ENCODE data around the gene MFSD8.
"Not testable (repeated sequence)": the region's sequence is repeated elsewhere in the genome, so short reads cannot be mapped to it uniquely, and the experiment has no call there.

MFSD8 gene, protein sequence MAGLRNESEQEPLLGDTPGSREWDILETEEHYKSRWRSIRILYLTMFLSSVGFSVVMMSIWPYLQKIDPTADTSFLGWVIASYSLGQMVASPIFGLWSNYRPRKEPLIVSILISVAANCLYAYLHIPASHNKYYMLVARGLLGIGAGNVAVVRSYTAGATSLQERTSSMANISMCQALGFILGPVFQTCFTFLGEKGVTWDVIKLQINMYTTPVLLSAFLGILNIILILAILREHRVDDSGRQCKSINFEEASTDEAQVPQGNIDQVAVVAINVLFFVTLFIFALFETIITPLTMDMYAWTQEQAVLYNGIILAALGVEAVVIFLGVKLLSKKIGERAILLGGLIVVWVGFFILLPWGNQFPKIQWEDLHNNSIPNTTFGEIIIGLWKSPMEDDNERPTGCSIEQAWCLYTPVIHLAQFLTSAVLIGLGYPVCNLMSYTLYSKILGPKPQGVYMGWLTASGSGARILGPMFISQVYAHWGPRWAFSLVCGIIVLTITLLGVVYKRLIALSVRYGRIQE

DNA sequence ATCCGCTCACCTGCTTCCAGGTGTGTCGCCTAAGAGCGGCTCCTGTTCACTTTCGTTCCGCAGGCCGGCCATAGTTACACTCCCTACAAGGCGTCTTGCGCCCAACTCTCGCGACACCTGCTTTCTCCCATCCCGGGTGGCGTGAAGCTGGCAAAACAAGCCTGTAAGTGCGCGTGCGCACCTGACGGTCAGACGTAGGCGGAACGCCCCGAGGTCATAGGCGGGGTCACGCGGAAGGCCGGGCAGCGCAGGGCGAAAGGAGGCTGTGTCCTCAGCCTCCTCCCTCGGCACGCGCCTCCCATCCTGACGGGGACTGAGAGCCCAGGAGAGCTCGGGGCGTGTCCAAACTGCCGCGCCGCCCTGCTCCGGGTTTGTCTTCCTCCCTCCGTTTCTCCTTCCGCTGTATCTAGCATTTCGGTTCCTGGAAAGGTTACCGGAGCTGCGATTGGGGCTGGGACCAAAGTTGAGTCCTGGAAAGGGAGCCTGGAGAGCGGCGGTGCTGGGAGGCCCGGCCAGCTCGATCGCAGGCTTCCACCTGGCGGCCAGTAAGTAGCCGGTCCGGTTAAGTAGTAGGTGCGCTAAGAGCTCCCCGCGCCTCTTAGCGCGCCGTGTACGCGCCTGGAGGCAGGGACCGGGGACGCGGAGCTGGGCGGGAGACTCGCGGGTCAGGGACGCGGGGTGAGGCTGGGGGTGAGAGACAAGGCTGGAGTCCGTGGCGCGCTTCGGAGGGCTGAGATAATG lies at the start of gene MFSD8, which contains the start of gene ABHD18:
Gene MFSD8, minus strand, starts transcription at position 112 of the 741 bp plus-strand sequence. Its CDS starts 40 bp downstream, at position 72.
Gene ABHD18, plus strand, starts transcription at position 345 of the 741 bp plus-strand sequence. CDS start 17,550 bp downstream, outside the sequence.
- DNase-seq, result peak; percentile 92

DNA sequence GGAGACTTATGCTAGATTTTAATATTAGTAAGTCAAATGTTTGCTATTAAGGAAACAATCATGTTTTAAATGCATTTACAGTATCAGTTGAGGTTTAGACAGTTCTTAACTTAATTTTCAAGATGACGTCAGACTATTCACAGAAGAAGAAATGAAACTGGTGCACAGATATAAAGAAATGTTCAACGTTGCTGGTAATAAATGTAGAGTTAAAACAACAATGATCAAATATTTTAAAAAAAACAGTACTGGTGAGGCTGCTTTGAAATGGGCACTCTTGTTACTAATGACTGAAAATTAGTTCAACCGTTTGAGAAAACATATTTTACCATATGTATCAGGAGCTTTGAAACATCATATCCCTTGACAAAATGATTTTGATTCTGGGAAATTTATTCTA lies 44.5 kb upstream of the MFSD8 start:
- DNase-seq, result no peak

DNA sequence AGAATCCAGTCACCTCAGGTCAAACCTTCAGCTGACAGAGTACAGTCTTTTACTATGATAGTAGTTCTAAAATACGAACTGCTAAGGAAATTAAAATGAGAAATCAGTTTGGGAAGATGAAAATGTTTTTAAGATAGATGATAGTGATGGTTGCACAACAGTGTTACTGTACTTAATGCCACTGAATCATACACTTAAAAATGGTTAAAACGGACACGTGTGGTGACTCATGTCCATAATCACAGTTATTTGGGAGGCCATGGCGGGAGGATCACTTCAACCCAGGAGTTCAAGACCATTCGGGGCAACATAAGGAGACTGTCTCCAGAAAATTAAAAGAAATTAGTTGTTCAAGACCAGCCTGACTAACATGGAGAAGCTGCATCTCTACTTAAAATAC lies 41.6 kb upstream of the MFSD8 start:
- no peak for DNase-seq

DNA sequence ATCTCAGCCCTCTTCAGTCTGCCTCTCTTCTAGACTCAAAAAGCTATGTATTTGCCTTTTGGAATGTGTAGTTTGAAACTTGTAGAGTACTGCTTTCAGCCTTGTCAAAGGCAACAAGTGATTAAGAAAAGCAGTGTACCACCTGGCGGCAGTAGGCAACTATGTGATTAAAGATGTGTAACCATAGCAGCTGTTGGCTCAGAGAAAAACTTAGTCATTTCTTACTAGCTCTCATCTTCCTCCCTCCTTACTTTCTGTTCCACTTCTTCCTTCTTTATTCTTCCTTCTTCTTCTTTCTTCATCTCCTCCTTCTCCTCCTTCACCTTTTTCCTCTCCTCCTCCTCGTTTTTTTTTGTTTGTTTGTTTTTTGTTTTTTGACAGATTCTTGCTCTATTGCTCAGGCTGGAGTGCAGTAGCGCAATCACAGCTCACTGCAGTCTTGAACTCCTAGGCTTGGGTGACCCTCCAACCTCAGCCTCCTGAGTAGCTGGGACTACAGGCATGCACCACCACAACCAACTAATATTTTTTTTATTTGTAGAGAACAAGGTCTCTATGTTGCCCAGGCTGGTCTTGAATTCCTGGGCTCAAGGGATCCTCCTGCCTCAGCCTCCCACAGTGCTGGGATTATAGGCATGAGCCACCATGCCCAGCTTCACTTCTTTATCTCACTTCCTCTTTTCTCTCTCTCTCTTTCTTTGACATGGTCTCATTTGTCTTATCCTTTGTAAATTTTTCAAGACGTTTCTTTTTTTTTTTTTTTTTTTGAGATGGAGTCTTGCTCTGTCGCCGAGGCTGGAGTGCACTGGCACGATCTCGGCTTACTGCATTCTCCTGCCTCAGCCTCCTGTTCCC lies 32.8 kb upstream of the MFSD8 start:
- DNase-seq, result no peak

DNA sequence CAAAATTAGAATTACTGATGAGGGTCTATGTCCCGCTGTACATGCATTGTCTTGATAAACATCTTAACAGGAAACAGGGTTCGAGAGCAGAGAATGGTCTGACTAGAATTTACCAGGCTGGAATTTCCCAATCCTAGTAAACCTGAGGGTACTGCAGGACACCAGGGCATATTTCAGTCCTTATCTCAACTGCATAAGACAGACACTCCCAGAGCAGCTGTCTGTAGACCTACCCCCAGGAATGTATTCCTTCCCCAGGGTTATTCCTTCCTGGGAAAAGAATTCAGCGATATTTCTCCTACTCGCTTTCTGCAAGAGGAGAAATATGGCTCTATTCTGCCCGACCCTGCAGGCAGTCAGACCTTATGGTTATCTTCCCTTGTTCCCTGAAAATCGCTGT lies 31.5 kb upstream of the MFSD8 start:
- not testable (repeated sequence) for DNase-seq

DNA sequence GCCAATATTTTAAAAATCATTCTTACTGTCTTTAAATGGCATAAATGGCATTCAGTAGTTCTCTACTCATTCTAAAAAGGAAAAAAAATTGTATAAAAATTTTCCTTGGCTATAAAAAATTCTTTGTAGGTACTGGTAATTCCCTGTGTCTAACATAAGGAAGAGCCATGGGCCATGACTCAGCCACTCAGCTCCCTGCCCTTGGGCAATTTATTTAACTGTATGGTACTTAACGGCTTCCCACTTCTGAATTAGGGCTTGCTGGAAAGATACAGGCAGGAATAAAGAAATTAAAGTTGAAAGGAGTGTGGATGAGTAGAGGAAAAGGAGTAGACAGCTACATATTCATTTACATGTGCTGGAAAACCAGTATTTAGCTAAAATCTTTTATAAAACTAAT lies 30.8 kb upstream of the MFSD8 start:
- no peak for DNase-seq

DNA sequence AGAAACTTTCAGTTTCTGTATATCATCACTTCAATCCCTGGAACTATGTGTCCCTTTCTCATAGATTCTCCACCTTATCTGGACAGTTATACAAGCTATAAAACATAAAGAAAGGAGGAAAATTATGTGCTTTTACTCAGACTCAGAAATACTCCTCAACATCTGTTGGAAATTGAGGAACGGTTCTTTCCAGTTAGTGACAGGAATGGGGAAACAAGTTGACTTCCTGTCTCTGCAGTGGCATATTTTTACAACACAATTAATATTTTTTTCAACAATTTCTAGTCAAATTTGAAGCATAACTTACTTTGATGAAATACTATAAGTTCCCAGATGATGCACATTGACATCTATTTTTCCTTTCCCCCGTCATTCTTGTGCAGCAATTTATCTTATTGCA lies 28.2 kb upstream of the MFSD8 start:
- DNase-seq, result no peak

DNA sequence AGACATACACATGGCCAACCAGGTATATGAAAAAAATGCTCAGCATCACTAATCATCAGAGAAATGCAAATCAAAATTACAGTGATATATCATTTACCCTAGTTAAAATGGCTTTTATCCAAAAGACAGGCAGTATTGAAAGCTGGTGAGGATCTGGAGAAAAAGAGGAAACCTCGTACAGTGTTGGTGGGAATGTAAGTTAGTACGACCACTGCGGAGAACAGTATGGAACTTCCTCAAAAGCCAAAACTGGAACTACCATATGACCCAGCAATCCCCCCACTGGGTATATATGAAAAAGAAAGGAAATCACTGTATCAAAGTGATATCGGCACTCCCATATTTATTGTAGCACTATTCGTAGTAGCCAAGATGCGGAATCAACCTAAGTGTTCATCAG lies 23.7 kb upstream of the MFSD8 start:
- DNase-seq, result no peak

DNA sequence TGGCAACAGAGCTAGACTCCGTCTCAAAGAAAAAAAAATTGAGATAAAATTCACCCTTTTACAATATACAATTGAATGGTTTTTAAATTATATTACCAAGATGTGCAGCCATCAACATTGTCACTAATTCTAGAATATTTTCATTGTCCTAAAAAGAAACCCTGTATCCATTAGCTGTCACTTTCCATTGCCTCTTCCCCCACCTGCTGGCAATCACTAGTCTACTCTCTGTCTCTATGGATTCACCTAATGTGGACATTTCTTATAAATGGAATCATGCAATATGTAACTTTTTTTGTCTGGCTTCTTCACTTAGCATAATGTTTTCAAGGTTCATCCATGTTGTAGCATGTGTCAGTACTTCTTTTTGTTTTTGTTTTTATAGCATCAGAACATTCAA lies 21.0 kb upstream of the MFSD8 start:
- DNase-seq, result no peak

DNA sequence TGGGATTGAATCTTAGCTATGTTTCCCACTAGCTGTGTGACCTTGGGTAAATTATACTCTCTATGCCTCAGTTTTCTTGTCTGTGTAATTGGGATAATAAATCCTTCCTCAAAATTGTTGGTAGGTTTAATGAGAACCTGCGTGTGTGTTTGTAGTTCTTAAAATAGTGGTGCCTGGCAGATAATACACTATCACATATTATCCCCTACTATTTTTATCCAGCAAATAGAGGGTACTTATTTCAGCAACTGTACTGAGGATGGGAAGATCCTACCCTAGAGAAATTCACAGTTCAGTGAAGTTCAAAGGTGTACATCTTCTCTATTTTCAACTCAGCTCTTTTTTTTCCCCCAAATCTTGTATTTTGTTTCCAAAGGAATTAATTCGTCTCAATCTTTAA lies 17.5 kb upstream of the MFSD8 start:
- no peak for DNase-seq

DNA sequence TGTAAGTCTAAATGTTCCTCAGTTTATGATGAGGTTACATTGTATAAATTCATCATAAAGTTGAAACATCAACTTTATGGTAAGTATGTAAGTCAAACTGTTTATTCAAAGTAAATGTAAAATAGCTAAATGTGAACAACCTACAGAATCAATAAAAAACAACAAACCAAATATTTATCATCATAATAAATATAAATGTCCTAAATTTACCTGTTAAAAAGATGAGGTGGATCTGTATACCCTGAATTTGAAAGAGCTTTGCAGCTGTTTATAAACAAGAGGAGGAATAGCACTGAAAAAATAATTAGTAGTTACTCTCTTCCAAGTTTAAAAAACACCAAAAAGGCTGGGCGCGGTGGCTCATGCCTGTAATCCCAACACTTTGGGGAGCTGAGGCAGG lies 14.0 kb upstream of the MFSD8 start:
- no peak for DNase-seq

DNA sequence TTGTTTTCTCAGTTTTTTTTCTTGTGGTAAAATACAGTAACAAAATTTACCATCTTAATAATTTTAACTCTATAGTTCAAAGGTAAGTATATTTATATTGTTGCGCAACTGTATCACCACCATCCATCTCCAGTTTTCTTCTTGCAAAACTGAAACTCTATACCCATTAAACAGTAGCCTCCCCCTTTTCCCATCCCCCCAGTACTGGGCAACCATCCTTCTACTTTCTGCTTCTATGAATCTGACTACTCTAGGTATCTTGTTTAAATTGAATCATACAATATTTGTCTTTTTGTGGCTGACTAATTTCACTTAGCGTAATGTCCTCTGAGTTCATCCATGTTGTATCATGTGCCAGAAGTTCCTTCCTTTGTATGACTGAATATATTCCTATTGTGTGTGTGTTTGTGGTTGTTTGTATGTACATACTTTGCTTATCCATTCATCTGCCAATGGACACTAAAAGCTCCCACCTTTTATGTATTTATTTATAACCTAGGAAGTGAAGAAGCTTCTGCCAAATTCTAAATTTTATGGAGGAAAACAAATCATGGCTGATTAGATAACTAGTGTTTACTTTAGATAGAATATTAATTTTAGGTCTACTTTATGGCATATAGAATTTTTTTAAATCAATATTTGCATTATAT lies 10.3 kb upstream of the MFSD8 start:
- DNase-seq, result no peak

DNA sequence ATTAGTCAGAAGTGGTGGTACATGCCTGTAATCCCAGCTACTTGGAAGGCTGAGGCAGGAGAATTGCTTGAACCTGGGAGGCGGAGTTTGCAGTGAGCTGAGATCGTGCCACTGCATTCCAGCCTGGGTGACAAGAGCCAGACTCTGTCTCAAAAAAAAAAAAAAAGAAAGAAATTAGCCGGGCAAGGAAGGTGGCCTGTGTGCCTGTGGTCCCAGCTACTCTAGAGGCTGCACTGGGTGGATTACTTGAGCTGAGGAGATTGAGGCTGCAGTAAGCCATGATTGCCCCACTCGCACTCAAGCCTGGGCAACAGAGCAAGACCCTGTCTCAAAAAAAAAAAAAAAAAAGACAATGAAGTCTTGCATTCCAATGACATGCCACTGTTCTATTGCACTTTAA lies 6.0 kb upstream of the MFSD8 start:
- not testable (repeated sequence) for DNase-seq

DNA sequence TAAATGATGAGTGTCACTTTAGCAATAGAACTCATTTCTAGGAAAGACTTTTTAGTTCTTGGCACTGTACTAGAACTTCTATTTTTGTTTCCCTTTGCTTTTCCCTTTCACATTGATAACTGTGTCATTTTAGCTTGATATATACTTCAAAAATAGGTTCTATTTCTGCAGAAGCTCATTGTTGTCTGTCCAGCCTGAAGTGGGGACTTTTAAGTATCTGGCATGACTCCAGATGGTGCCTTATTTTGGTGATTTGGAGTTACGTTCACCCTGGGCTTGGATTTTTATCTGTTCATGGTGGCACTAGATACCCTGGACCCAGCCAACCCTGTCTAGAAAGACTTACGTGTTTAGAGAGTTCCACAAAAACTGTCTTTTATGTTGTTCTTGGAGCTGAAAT lies 3.6 kb upstream of the MFSD8 start:
- no peak for DNase-seq

DNA sequence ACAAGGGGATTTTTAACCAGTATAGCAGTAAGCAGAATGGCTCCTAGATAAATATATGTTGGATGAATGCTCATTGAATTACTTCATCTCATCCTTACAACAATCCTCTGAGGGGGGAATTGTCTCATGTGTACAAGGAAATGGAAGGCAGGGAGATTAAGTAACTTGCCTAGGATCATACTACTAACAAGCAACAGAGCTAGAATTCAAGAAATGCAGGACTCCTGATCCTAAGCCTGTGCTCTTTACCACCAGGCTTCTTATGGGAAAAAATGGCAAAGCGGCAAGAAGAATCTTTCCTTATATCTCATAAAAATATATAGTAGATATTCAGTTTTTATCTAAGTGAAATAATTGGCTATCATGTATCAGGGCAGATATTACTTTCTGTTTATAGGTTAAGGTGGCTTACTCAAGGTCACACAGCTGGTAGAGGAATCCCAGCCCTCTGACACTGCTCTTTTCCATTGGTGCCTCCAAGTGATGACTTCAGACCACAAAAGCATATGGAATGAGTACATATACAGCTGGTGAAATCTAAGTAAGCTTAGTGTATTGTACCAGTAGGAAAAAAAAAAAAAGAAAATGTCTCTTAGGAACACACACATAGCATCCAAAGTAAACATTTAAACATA lies 2.3 kb upstream of the MFSD8 start:
- no peak for DNase-seq

DNA sequence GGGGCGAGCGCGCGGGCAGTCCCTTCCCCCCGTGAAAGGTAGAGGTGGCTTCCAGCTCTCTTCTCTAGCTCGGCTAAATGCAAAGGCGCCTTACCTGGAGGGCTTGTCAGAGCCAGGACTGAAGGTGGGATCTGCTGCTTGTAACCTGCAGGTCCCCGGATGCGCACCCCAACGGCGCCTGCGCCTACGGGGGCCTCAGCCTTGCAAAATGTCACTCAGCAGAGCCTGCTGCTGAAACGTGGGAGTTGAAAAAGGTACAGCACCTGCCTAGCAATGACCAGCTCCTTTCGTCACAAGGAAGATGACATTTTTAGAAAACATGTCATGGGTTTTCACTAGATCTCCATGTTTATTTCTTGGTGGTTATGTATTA lies 816 bp upstream of the MFSD8 start:
- peak; percentile 19 for DNase-seq

DNA sequence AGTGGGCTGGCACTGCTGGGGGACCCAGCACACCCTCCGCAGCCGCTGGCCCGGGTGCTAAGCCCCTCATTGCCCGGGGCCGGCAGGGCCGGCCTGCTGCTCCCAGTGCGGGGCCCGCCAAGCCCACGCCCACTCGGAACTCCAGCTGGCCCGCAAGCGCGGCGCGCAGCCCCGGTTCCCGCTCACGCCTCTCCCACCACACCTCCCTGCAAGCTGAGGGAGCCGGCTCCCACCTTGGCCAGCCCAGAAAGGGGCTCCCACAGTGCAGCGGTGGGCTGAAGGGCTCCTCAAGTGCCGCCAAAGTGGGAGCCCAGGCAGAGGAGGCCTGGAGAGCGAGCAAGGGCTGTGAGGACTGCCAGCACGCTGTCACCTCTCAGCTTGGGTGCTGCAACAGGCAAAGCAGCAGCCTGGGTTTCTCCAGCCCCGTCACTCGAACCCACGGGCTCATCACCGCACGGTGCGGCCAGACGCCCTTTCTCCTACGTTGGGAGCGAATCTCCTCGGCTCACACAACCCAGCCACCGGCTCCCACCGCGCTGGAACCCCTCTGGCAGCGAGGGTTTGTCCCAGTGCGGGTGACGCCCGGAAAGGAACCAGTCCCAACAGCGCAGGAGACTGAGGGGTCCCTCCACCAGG lies 429 bp downstream of the MFSD8 start:
- DNase-seq, result not testable (repeated sequence)

DNA sequence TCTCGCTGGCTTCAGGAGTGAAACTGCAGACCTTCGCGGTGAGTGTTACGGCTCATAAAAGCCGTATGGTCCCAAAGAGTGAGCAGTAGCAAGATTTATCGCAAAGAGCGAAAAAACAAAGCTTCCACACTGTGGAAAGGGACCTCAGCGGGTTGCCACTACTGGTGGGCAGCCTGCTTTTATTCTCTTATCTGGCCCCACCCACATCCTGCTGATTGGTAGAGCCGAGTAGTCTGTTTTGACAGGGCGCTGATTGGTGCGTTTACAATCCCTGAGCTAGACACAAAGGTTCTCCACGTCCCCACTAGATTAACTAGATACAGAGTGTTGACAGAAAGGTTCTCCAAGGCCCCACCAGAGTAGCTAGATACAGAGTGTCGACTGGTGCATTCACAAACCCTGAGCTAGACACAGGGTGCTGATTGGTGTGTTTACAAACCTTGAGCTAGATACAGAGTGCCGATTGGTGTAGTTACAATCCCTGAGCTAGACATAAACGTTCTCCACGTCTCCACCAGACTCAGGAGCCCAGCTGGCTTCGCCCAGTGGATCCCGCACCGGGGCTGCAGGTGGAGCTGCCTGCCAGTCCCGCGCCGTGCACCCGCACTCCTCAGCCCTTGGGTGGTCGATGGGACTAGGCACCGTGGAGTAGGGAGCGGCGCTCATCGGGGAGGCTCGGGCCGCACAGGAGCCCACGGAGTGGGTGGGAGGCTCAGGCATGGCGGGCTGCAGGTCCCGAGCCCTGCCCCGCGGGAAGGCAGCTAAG lies 1.2 kb downstream of the MFSD8 start:
- not testable (repeated sequence) for DNase-seq

DNA sequence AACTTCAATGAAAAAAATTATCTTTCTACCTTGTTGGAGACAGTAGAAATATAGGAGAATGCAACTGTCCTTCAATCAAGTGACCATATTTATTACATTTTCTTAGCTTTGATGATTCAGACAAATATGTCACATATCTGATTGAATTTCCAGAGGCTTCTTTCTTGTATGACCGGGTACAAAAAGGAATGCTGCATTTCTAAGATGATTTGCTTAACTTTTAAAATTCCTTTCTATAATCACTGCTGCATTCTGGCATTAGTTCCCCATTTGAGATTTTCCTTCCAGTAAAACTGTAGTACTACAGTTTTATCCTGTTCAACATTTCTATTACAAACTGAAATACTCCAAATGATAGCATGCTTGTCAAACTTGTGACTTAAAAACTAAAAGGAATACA lies 5.2 kb downstream of the MFSD8 start:
- DNase-seq, result no peak

DNA sequence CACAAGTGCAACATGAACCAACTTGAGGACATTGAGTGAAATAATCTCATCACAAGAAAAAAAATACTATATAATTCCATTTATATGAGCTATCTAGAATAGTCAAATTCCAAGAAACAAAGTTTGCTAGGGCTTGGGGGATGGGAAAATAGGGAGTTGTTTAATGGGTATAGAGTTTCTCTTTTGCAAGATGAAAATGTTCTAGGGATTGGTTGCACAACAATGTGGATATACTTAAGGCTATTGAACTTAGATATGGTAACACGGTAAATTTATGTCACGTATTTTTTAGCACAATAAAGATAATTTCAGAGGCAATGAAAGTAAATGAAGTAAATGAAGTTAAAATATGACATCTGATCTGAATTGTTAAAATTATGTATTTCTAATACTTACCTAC lies 7.9 kb downstream of the MFSD8 start:
- DNase-seq, result no peak

DNA sequence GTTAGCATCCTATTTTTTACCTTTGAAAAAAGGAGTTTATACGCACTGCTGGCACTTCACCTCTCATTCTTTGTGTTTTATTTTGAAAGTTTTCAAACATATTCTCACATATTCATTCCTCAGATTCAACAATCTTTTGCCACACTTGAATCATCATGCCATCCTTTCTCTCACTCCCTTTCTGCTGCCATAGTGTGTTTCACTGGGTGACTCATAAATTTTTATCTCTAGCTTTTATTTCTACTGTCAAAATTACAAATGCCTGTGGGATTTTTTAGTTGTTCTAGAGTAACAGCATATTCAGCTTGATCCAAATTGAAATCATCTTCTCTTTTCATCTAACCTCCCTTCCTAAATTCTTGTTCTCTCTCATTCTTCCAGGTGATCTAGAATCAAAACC lies 28.0 kb downstream of the MFSD8 start:
- no peak for DNase-seq

Data from NCI-H510A (cell line).